Measurements from ENCODE around the gene NUDT14. TPM values are rescaled to one million over a fixed set of nuclear protein-coding genes. Genes with fewer than 3 reads are reported as not detected.

NUDT14 gene
- total RNA-seq, 1 donor from 2014 or later: 87.4 TPM

GRCh38 chr14:105169776-105170655 is 11.1 kb downstream of the NUDT14 start:
- Histone ChIP-seq H3K27me3 (ENCODE audit: control insufficient read depth, insufficient read depth, low read length) (peaks cover 38% of the 10 kb centered on the region), H3K36me3 (ENCODE audit: control insufficient read depth, insufficient read depth, low read length) (no peaks in the 10 kb centered on the region), H3K4me3 (ENCODE audit: low read depth, low read length) (no peak overlapping the region)
- TF ChIP-seq CTCF (IDR thresholded peaks at IDR 0.05; ENCODE audit: insufficient read depth, low read length, poor library complexity, severe bottlenecking): no peak
- no peak for DNase-seq (ENCODE audit: low read depth)

- H3K27me3 ChIP-seq (ENCODE audit: control insufficient read depth, insufficient read depth, low read length): peaks cover 38% of the 10 kb centered on the region
- no peak for DNase-seq (ENCODE audit: low read depth)
- TF ChIP-seq CTCF (IDR thresholded peaks at IDR 0.05; ENCODE audit: insufficient read depth, low read length, poor library complexity, severe bottlenecking): peak; percentile 42
- H3K36me3 ChIP-seq (ENCODE audit: control insufficient read depth, insufficient read depth, low read length): no peaks in the 10 kb centered on the region
- no peak overlapping the region for H3K4me3 ChIP-seq (ENCODE audit: low read depth, low read length)
Observed at GRCh38 chr14:105168979-105169507, 12.1 kb downstream of the NUDT14 start.

GRCh38 chr14:105168496-105168978 is 12.6 kb downstream of the NUDT14 start, which contains the start of gene JAG2:
Gene JAG2 (minus strand): TSS chr14:105168776. CDS start chr14:105168420, 356 bp downstream.
- Histone ChIP-seq H3K36me3 (ENCODE audit: control insufficient read depth, insufficient read depth, low read length) (no peaks in the 10 kb centered on the region), H3K27me3 (ENCODE audit: control insufficient read depth, insufficient read depth, low read length) (peaks cover 38% of the 10 kb centered on the region), H3K4me3 (ENCODE audit: low read depth, low read length) (peak within 1 kb of the TSS; percentile 30)
- no peak for DNase-seq (ENCODE audit: low read depth)
- TF ChIP-seq CTCF (IDR thresholded peaks at IDR 0.05; ENCODE audit: insufficient read depth, low read length, poor library complexity, severe bottlenecking): no peak

- DNase-seq (ENCODE audit: low read depth): no peak
- no peak for TF ChIP-seq CTCF (IDR thresholded peaks at IDR 0.05; ENCODE audit: insufficient read depth, low read length, poor library complexity, severe bottlenecking)
- Histone ChIP-seq H3K27me3 (ENCODE audit: control insufficient read depth, insufficient read depth, low read length) (peaks cover 38% of the 10 kb centered on the region), H3K36me3 (ENCODE audit: control insufficient read depth, insufficient read depth, low read length) (no peaks in the 10 kb centered on the region), H3K4me3 (ENCODE audit: low read depth, low read length) (peak overlapping the region; percentile 30)
Observed at GRCh38 chr14:105168093-105168420, 13.1 kb downstream of the NUDT14 start.

GRCh38 chr14:105167303-105168092 is 13.6 kb downstream of the NUDT14 start:
- peaks cover 38% of the 10 kb centered on the region for H3K27me3 ChIP-seq (ENCODE audit: control insufficient read depth, insufficient read depth, low read length)
- peak overlapping the region; percentile 30 for H3K4me3 ChIP-seq (ENCODE audit: low read depth, low read length)
- H3K36me3 ChIP-seq (ENCODE audit: control insufficient read depth, insufficient read depth, low read length): no peaks in the 10 kb centered on the region
- no peak for TF ChIP-seq CTCF (IDR thresholded peaks at IDR 0.05; ENCODE audit: insufficient read depth, low read length, poor library complexity, severe bottlenecking)
- DNase-seq (ENCODE audit: low read depth): no peak

All from kidney epithelial cell (primary cell).